LoVo (cell line): Measurements from ENCODE around the gene AGAP1.

Experiments used
- DNase-seq: peaks from one replicate; pipeline ENCODE4 v3.0.0-alpha.2; 2016; ENCODE audit warnings: low spot score

Gene AGAP1

DNA sequence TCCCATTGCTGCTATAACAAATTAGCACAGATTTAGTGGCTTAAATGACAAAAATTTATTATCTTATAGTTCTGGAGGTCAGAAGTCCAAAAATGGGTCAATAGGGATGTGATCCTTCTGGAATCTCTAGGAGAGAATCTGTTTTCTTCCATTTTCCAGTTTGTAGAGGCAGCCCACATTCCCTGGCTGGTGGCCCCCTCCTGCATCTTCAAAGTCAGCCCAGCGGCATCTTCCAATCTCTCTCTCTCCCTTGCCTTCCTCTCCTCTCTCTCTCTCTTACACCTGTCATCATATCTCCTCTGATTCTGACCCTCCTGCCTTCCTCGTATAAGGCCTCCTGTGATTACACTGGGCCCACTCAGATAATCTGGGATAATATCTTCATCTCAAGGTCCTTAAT, 3.9 kb upstream of the AGAP1 start:
- DNase-seq: no peak

DNA sequence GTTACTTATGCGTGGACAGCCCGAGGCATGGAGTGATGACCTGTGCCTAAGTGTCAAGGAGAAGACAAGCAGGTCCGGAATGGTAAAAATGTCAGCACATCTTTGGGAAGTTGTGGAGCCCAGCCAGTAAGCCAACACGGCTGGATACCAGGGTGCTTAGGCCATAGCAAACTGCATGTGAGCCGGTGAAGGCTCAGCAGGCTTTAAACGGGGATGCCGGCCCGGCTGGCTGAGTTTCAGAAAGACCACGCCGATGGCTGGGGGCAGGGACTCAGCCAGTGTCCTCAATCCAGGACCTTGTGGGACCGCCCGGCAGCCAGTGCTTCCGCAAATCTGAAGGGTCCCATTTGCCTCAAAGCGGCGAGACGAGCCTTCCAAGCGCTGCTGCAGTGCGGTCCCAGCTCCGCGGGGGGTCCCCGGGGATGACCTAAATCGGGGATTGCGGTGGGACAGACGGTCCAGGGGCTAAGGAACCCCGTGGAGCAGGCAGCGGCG, 946 bp upstream of the AGAP1 start:
- no peak for DNase-seq

DNA sequence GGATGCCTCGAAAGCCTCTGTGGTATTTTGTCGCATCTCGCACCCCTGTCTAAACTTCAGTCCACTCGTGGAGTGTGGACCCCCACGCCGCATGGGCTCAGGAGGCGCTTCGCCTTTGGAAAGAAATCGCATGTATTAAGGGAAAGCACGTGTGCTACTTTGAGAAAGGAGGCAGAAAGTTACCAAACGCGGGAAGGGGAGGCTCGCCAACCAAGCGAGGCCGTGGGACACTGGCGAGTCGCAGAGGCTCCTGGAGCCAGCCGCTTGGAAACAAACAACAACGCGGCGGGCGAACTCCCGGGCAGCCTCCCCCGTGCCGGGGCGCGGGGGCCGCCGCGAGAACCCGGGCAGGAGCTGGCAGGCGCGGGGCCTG, 455 bp upstream of the AGAP1 start:
- peak; percentile 16 for DNase-seq

DNA sequence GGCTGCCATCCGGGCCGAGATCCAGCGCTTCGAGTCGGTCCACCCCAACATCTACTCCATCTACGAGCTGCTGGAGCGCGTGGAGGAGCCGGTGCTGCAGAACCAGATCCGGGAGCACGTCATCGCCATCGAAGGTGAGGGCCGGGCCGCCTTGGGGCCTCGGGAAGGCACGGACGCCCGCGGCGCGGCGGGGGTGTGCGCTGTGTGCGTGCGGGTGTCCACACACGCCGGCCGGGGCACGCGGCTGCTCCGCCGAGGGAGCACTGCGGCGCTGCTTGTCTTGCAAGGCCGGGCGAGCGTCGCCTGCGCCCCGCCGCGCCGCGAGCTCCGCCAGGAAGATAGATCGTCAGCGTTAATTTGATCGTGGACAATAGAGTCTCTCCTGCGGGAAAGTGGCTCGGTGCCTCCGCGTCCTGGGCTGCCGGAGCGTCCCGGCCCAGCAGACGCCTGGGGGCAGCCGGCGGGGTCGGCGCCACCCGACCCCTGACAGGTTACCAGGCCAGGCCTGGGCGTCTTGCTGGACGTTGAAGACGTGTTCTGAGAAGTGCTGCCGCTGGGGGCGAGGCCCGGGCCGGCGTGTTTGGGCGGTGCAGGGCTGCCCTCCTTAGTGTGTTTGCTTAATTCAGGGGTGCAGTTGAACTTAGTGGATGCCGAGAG, 1.0 kb downstream of the AGAP1 start:
- no peak for DNase-seq

DNA sequence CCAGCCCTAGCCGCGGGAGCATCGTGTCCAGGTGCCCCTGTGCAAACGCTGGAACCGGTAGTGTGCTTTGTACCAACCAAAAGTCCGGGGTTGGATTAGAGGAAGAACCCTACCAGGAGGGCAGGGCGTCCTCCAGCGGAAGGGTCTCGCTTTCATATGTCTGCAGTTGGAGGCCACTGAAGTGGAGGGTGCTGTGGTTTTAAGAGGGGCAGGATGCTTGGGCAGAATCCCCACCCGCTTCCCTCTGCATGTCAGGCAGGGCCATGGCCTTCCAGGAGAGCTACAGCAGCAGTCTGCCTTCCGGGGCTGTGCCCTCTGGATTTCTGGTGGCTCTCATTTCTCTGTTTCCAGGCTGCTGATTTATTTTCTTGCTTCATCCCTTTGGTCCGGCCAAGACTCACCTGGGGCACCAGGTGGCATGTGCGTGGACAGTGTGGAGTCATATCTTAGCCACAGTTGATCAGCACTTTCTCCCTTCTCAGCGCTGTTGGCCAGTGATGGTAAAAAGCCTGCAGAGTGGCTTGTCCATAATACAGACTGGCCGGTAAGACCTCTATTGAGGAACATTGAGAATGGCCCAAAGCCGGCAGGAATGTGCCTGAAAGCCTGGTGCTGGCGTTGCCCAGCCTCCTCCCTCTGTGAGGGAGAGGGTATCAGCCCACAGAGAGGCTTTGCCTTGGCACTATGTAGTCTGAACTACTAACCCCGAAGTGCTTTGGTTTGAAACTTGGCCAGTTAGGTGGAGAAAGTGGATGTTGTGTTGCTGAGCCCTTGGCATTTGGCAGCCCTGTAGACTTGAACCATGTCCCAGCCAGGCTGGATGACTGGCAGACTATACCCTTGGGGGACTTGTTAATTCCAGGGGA, 1.8 kb downstream of the AGAP1 start:
- DNase-seq: no peak

DNA sequence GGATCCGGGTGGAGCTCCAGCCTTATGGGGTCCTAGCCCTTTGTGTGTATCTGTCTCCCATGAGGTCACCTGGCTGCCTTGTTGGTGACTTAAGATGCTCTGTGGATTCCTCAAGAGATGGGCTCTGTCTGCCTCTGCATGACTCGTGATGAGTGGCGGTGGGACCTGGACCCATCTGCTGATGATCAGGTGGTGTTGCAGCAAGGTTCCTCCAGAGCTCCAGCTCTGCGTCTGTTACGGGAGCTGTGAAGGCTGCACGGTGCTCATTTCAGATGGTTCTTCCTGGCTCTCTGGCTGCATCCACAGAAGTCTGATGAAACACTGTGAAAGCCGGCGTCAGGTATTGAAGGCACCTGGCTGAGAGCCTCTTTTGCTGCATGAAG, 2.4 kb downstream of the AGAP1 start:
- DNase-seq: peak; percentile 25

DNA sequence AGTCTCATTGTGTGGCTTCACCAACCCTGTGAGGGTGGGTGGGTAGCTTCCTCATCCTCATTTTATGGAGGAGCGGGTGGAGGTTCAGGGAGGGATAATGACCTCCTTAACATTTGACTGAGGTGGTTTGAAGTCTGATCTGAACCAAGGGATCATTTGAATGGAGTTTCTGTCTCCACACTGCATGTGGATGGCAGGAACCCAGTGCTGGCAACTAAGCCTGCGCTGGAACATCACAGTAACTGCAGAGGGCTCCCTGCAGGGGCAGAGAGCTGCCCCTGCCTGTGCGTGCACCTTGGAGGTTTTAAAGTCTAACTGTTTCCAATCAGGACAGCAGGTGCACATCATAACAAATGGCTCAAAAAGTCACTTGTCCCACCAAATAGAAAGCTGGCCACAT, 3.3 kb downstream of the AGAP1 start:
- no peak for DNase-seq

DNA sequence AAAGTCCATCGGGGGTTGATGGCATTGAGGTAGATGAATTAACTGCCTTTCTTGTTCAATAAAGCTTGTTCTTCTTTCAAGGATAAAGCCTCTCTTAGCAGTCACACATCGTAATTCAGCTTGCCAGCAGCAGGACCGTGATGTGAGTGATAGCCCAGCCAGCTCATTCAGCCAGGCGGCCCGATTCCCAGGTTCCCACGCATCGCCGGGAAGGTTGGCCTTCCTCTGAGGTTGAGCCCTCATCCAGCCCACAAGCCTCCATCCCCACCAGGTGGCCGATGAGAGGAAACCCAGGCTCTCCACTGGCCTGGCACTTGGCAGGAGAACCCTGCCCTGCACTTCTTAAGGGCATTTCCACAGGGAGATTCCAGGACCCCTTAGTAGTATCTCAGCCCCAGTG, 4.7 kb downstream of the AGAP1 start:
- DNase-seq: no peak

DNA sequence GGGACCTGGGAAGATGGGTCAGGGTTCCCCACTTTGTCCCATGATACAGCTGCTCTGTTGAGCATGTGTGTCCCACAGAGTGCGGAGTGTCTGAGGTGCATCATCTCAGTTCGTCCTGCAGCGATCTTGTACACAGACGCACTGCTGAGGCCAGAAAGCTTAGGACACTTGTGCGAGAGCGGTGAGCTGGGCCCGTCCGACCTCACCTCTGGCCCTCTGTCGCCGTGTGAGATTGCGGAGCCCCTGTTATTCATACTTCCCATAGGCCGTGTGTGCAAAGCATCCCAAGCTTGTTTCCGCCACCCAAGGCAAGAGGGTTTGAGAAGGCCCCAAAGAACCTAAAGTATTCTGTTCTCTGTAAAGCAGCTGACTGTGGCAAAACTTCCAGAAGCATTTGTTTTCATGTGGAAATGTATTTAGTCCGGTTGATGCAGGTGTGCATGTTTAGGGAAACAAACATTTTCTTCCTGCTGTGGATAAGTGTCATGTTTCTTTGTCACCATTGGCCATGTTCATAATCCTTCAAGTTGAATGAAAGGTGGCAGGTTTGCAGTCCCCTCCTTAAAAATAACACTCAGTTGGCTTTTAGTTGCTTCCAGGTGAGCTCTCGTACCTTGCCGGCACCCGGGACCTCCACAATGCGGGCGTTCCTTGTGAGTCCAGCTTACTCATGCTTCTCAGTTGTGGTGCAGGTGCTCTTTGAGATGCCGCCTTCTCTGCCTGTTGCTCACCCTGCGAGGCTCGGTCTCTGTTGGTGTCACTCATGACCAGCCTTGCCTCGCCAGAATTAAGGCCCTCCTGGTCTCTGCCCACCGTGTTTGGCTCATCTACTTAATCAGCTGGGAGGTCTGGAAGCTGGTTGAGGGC, 5.3 kb downstream of the AGAP1 start:
- no peak for DNase-seq

DNA sequence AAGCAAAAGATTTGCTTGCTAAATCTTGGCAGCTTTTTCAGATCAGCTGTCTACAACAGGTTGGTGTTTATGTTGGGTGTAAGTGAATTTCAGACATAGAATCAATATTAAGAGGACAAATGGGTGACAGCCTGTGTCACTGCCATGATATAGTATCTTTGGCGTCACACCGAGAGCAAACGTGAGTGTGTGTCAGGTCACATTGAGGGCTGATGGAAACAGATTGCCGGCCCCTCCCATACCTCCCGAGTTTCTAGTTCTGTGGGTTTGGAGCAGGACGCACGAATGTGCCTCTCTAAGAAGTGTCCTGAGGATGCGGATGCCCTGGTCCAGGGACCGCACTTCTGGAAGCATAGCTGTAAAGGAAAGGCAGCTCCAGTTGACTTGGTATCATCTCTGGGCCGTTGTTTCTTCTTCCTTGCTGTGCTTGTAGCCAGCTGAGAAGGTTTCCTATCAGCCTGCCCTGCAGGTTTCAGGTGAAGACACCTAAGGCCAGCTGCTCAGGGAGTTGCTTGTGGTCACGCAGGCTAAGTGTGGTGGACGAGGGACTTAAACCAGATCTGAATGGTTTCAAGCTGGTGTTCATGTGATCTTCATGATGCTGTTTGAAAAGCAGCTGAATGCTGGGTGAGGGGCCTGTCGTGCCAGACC, 6.4 kb downstream of the AGAP1 start:
- DNase-seq: no peak

DNA sequence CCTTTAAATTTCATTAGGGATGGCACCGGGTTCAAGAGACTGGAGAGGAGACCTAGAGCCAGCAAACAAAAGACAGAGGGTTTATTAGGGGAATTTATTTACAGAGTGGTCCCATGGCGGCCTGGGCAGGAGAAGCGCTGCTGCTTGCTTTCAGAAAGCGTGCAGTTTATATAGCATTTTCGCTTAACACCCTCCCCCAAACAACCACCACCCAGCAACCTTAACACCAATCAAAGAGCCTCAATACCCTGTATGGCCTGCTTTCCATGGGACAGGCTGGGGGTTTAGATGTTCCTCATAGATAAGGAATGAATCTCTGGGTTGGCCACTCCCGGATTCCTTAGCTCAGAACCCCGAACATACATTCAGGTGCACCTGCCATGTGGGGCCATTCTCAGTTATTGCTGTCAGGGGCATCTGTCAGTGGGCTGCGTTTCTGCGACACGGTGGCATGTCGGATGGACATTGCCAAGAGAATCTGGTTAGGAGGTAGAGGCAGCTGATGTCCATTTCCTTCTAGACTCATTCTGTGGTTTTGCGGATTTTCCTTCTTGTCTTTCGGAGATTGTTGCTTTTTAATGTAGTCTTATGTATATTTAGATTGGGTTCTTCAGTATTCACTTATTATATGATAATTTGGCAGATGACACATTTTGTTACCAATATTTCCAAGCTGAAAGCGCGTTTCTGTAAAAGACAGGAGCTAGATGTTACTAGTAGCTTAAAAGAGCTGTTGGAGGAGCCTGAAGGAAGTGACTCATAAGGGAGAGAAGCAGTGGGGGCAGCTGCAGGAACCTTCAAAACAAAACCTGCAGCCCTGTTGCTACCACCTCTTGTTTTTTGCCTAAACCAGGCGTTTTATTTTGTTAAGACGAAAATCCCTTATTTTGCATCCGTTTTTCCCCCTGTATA, 7.2 kb downstream of the AGAP1 start:
- no peak for DNase-seq

DNA sequence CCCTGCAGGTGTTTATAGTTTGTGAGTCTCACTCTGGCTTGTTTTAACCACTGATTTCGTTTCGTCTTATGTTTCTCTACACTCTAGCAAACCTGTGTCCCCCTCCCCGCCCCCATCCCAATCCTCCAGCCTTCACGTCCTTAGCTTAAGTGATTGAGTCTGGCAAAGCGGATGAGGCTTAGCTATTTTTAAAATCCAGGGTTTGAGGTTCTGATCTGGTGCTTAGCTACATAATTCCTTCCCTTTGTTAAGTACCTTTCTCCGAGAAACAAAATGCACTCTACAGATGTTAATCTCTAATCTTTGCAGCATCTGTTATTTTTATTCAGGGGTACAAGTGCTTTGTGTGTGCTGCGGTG, 7.8 kb downstream of the AGAP1 start:
- no peak for DNase-seq

DNA sequence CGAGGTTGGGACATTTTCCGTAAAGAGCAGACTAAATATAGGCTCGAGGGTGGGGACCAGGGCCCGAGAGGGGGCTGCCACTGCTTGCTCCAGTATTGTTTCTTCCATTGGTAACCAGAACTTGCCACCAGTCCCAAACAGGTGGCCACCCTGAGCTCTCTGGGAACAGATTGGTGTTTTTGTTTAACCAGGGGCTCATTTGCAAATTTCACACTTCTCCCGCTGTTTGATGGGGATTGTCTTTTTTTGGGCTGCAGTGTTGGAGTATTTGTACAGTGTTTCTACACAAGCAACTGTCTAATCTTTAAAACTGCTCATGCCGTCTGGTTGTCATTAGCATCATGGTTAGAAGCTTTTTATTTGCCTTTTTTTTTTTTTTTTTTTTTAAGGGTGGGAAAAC, 8.5 kb downstream of the AGAP1 start:
- DNase-seq: no peak

DNA sequence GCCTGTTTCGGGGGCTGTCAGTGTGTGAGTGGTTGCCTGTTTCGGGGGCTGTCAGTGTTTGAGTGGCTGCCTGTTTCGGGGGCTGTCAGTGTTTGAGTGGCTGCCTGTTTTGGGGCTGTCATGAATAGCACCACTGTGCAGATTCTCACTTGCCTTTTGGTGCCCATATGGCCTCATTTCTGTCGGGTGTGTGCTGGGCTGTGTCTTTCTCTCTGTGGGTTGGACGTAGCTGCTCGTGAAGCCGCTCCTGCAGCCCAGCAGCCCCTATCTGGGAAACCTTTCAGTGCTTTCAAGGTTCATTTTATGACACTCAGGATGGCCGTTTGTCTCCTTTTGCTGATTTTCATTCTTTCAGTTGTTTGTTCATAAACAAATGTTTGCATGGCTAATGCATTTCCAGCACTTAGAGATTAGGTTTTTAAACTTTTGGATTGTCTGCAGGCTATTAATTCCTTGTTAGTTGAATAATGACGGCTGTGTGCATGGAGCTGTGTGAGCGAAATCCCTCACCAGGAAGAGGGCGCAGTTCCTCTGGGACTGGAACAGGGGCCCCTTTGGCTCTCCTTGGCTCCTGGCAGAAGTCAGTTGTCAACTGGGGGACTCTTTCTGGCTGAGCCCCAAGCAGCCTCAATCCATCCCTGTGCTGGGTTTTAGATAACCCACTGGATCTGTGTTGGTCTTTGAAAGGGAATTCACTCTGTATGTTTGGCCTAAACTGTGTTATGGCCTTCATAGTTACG, 10.8 kb downstream of the AGAP1 start:
- no peak for DNase-seq

DNA sequence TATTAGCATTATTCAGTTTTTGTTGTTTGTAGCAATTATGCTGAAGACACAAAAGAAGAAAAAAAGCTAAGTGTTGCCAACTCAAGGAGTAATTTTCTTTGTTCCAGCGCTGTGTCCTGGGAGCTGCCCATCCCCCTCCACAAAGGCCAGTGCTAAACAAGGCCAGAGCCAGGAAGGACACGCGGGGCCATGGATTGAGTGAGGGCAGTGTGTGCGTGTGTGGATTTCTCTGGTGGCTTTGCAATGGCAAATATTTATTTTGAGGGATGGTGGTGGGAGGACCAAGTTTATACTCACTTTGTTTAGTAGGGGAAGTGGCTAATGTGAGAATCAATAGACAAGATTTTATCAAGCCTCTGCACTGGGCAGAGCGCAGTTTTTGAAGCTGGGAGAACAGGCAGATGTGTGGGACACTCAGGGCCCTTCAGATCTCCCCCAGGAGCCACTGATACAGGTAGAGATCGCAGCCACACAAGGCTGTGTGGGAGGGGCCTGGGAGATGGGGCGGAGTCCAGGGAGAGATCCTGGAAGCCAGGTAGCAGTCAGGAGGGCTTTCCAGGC, 11.4 kb downstream of the AGAP1 start:
- DNase-seq: no peak

DNA sequence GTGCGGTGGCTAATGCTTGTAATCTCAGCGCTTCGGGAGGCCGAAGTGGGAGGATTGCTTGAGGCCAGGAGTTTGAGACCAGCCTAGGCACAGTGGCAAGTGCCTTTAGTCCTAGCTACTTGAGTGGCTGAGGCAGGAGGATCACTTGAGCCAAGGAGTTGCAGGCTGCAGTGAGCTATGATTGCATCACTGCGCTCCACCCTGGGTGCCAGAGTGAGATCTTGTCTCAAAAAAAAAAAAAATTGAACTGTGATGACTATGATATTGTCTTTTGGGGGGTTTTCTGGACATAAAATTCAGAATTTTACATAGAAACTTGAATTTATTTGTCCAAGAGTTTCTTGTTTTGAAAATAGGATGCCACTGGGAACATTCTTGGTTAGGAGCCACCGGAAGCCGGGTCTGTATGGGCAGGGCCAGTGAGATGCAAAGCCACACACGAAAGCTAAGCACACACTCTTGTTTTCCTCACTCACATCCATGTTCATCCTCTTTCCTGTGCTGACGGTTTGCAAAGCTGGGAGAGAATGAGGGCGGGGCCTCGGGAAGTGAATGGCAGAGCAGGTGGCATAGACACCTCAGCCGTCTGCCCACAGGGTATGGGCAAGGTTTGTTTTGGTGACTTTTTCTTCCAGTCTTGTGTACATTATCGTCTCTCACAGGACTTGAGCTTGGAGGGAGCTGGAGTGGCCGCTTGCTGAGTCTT, 12.6 kb downstream of the AGAP1 start:
- DNase-seq: no peak

DNA sequence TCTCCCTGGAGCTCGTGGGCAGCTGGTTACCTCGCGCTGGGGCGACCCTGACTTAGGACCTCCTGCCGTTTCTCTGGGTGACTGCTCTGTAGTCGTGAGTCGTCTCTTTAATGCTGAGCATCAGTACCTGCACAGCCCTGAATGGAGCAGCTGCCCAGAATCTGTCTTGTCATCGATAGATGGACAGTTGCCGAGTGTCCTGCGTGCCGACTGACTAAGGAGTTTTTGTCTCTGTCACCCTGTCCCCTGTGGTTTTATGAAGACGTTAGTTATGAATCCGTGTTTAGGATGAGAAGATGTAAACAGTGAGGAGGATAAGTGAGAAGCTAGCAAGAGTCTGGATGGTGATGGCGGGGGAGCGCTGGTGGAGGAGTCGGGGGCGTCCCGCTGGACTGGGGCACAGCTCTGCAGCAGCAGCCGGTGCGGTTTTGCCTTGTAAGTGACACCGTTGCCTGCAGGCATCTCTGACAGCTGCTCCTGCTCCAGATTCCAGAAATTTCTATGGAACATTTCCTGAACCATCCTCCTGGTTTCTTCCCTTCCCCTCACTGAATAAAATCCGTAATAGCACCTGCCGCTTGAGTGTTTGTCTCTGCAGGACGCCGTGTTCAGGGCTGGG, 13.3 kb downstream of the AGAP1 start:
- no peak for DNase-seq

DNA sequence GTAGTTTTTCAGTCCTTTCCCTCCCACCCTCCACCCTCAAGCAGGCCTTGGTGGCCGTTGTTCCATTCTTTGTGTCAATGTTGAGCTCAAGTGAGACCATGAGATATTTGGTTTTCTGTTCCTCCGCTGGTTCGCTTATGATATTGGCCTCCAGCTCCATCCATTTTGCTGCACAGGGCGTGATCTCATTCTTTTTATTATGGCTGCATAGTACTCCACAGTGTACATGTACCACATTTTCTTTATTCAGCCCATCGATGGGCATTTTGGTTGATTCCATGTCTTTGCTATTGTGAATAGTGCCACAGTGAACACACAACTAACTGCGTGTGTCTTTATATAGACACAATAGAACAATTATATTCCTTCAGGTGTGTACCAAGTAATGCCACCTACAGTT, 14.1 kb downstream of the AGAP1 start:
- DNase-seq: no peak
